Effector CD4-positive, alpha-beta T cell (primary cell): ENCODE results near the gene NCOA1.
"Not testable (repeated sequence)": the region's sequence is repeated elsewhere in the genome, so short reads cannot be mapped to it uniquely, and the experiment has no call there.

Experiments used
- DNase-seq: peaks from one replicate; pipeline ENCODE4 v3.0.0-alpha.2; 2020

The NCOA1 gene

GRCh38 chr2:24508878-24509277 is 17.8 kb downstream of the NCOA1 start:
- no peak for DNase-seq

DNA sequence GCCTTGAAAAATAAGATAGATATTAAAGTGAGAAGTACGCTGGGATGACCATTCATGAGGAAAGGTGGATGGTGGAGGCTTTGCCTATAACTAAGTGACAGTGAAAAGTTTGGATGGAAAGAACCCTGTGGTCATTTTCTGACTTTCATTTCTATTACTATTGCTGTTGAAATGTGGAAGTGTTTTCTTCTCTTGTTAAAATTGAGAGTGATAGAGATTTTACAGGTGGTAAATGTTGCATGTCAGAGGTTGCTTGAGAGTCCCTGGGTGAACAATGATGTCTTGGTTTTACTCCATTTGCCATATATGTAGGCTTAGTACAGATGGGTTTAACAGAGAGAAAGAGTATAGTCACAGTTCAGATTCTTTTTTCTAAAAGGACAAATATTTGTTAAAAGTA is 18.4 kb downstream of the NCOA1 start:
- DNase-seq = no peak

- no peak for DNase-seq
Observed at GRCh38 chr2:24509840-24510239, 18.8 kb downstream of the NCOA1 start.

DNA sequence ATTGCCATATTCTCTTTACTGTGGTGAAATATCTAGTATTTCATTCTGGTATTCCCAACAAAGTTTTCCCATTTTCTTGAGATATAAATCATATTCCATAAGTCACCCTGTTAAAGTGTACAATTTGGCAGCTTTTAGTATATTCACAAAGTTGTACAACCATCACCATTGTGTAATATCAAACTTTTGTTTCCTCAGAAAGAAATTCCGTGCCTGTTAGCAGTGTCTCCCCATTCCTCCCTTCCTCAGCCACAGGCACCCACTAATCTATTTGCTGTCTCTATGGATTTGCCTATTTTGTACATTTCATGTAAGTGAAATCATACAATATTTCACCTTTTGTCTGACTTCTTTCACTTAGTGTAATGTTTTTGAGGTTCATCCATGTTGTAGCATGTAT is 19.7 kb downstream of the NCOA1 start:
- DNase-seq = no peak

GRCh38 chr2:24511198-24511597 is 20.1 kb downstream of the NCOA1 start:
- no peak for DNase-seq

DNA sequence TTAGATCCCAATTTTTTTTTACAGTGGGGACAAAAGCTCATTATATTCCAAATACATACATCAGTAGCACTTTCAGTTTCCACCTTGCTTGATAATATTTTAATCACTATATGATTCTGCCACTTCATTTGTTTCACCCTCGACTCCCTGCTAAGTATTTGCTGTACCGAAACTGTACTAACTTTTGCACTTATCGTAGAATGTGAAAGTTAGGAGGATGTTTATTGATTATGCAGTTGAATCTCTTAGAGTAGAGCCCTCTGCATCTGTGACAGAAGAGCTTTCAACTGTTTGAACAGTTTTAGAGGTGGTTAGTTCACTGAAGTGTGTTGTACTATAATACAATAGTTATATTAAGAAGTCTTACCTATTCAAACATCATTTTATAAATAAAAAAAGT is 20.8 kb downstream of the NCOA1 start:
- no peak for DNase-seq

- DNase-seq = no peak
Observed at GRCh38 chr2:24512404-24512803, 21.4 kb downstream of the NCOA1 start.

DNA sequence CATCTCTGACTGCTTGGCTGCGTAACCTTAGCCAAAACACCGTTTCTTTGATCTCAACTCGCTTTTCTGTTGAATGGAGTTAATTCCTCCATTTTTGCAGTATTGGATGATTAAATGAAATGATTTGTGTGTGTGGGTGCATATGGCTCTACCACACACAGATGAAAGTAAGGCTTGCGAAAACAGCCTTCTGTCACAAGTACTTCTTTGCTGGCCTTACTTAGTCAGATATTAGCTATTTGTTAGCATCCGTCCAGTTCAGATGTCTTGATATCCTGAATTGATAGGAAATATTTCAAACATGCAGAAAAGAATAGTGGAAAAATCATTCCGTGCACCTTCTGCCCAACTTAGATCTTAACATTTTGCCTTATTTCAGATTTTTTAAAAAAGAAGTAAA is 21.8 kb downstream of the NCOA1 start:
- DNase-seq = no peak

- no peak for DNase-seq
Observed at GRCh38 chr2:24513281-24514071, 22.4 kb downstream of the NCOA1 start.

DNA sequence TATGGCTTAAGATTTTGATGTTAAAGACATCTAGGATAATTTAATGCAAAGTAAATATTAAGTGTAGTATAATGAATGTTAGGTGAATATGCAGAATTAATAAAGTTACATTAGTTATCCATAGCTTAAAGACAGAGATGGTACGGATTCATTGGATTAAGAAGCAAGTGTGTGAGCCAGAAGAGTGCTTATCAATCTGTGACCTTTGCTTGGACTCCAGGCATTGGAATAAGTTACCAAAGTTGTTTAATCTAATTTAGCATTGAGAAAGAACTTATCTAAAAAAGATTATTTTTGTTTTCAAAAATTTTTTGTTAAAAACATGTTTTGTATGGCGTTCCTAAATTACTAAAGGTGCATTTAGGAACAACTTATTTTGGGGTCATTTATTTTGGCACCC is 23.8 kb downstream of the NCOA1 start:
- DNase-seq = no peak

GRCh38 chr2:24515335-24515734 is 24.3 kb downstream of the NCOA1 start:
- no peak for DNase-seq

DNA sequence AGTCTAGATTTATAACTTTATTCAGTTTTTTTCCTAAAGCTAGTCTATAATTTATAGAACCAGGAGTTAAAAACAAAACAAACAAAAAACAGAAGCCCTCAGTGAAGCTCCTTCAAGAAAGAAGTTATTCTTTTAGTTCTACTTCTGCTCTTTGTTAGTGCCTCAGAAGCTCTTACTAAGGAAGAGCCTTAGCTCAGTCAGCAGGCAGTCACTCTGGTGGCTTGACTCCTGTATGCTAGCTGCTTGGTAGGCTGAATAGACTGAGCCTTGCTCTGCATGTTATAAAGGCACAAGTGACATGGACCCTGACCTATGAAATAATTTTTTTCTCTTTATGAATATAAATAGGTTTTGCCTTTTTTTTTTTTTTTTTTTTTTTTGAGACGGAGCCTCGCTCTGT is 24.8 kb downstream of the NCOA1 start:
- no peak for DNase-seq

- no peak for DNase-seq
Observed at GRCh38 chr2:24517247-24517646, 26.2 kb downstream of the NCOA1 start.

GRCh38 chr2:24520175-24520574 is 29.1 kb downstream of the NCOA1 start:
- DNase-seq = no peak

DNA sequence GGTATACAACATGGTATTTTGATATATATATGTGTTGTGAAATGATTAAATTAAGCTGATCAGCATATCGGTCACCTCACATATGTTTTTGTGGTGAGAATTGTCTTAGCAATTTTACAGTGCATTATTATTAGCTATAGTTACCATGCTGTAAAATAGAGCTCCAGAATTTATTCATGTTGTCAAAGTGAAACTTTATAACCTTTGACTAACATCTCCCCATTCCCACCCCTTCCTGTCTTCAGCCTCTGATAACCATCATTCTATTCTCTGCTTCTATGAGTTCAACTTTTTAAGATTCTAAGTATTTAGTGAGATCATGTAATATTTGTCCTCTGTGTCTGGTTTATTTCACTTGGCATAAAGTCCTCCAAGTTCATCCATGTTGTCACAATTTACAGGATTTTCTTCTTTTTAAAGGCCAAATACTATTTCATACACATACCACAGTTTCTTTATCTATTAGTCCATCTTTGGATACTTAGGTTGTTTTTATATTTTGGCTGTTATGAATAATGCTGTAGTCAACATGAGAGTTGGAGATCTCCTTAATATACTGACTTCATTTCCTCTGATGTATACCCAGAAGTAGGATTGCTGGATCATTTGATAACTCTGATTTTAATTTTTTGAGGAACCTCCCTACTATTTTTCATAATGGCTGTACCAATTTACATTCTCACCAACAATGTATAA is 30.3 kb downstream of the NCOA1 start:
- DNase-seq = no peak

GRCh38 chr2:24521975-24522639 is 31.1 kb downstream of the NCOA1 start:
- DNase-seq = no peak

- DNase-seq = no peak
Observed at GRCh38 chr2:24527536-24527935, 36.5 kb downstream of the NCOA1 start.

- DNase-seq = no peak
Observed at GRCh38 chr2:24530796-24531195, 39.7 kb downstream of the NCOA1 start.

- not testable (repeated sequence) for DNase-seq
Observed at GRCh38 chr2:24531610-24532009, 40.6 kb downstream of the NCOA1 start.

- DNase-seq = not testable (repeated sequence)
Observed at GRCh38 chr2:24532057-24532456, 41.0 kb downstream of the NCOA1 start.

GRCh38 chr2:24533574-24533973 is 42.5 kb downstream of the NCOA1 start:
- DNase-seq = not testable (repeated sequence)

DNA sequence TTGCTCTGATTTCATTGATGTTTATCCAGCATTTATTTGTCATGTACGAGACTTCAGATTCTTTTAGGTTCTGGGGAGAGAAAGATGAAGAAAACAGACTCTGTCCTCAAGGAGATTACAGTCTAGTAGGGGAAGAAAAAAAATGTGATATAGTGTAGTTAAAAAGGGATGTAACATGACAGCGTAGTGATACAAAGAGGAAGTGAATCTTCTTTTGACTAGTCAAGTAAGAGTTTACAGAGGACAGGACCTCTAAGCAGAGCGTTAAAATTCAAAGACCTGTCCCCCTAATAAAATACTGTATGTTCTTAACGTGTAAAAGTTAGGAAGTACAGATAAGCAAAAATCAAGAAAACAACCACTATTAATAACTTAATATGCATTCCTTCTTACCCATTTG is 47.7 kb downstream of the NCOA1 start:
- no peak for DNase-seq

DNA sequence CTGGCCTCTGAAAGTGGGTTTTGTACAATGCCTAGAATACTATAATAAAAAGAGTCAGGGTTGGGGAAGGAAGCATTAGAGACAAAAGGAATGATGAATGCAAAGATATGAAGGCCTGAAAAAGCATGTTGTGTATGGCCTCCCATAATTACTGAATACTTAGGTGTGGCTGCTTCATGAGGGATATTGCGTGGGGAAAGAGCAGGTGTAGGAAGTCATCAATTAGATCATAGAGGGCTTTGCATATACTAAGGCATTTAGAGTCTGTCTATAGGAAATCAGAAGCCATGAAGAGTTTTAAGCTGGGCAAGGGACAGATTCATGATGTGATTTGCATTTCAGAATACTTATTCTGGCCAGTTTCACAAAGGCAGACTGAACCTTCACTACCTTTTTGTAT is 48.2 kb downstream of the NCOA1 start:
- no peak for DNase-seq

GRCh38 chr2:24540011-24540477 is 49.0 kb downstream of the NCOA1 start:
- DNase-seq = no peak
